Tibial nerve (tissue), 4 donors: Measurements from ENCODE around the gene LPCAT2.

Experiments used
- EP300 ChIP-seq, 2 donors: sonication (generic); formaldehyde crosslinking; IDR thresholded peaks; one replicate each; pipeline ENCODE4 v1.6.1; 2017; ENCODE audit warnings: antibody characterized with exemption in 2 of 2, mild to moderate bottlenecking in 1 of 2
- POLR2A ChIP-seq, 2 donors: fragments of 450-650 bp; IDR thresholded peaks; one replicate each; pipeline ENCODE4 v1.6.1; 2017; ENCODE audit warnings: antibody characterized with exemption in 2 of 2, mild to moderate bottlenecking in 2 of 2, moderate library complexity in 2 of 2
- TF ChIP-seq, protein P1 (sequence below), 5 experiments: fragments of 200-600 bp in 3 of 5; fragments of 450-650 bp in 2 of 5; sonication (generic) in 3 of 5; IDR thresholded peaks; one replicate each; pipeline ENCODE4 v1.5.1; 2016 to 2019; ENCODE audit warnings: antibody characterized with exemption in 5 of 5, mild to moderate bottlenecking in 3 of 5, moderate library complexity in 2 of 5

DNA sequence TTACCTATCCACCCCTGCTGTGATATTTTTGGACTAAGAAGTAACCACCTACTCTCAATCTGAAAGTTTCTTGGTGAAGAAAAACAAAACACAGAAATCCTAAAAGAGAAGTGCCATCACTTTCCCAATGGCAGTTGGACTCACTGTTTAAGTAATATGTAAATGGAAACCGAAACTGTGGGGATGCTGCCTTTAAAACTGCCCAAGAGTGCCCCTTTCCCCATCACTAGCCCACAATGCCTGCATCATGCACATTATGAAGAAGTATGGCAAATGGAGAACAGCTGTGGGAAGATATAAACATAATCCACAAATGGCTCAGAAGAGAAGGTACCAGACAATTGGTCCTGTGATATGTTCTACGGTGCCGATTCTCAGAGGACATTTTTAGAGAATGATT lies 113.4 kb downstream of the LPCAT2 start:
- TF ChIP-seq, protein P1, sequence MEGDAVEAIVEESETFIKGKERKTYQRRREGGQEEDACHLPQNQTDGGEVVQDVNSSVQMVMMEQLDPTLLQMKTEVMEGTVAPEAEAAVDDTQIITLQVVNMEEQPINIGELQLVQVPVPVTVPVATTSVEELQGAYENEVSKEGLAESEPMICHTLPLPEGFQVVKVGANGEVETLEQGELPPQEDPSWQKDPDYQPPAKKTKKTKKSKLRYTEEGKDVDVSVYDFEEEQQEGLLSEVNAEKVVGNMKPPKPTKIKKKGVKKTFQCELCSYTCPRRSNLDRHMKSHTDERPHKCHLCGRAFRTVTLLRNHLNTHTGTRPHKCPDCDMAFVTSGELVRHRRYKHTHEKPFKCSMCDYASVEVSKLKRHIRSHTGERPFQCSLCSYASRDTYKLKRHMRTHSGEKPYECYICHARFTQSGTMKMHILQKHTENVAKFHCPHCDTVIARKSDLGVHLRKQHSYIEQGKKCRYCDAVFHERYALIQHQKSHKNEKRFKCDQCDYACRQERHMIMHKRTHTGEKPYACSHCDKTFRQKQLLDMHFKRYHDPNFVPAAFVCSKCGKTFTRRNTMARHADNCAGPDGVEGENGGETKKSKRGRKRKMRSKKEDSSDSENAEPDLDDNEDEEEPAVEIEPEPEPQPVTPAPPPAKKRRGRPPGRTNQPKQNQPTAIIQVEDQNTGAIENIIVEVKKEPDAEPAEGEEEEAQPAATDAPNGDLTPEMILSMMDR (IDR thresholded peaks at IDR 0.05) = no peak
- TF ChIP-seq EP300 (IDR thresholded peaks at IDR 0.05) (no peak), POLR2A (IDR thresholded peaks at IDR 0.05) (no peak)
